Spinal cord (tissue), 10 donors: ENCODE measurements around the gene TOPAZ1. TPM values are rescaled to one million over a fixed set of nuclear protein-coding genes. Genes with fewer than 3 reads are reported as not detected.

ENCODE experiments used
- DNase-seq, 6 donors: peaks; one replicate each; pipeline versions ENCODE4 v3.0.0 to v3.0.0-alpha.2; 2013 to 2015; ENCODE audit warnings: low spot score in 6 of 6, low read depth in 4 of 6
- H3K27ac ChIP-seq: one replicate; pipeline ENCODE4 v1.5.1; 2013; ENCODE audit warnings: low read depth, low read length, control low read depth
- H3K27me3 ChIP-seq: one replicate; pipeline ENCODE4 v1.6.1; 2013; ENCODE audit warnings: low read length; ENCODE audit not compliant: control insufficient read depth, insufficient read depth
- H3K36me3 ChIP-seq: one replicate; pipeline ENCODE4 v1.6.1; 2013; ENCODE audit warnings: low read length; ENCODE audit not compliant: control insufficient read depth, insufficient read depth
- H3K4me1 ChIP-seq: one replicate; pipeline ENCODE4 v1.6.1; 2013; ENCODE audit warnings: low read length; ENCODE audit not compliant: control insufficient read depth, insufficient read depth
- H3K4me3 ChIP-seq: one replicate; pipeline ENCODE4 v1.5.1; 2013; ENCODE audit warnings: low read depth, low read length, control low read depth
- H3K9me3 ChIP-seq: one replicate; pipeline ENCODE4 v1.6.1; 2013; ENCODE audit warnings: low read length; ENCODE audit not compliant: control insufficient read depth, insufficient read depth
- WGBS: methylation state at CpG from one replicate; pipeline ENCODE4 v1.1.5; 2013; ENCODE audit warnings: missing lambda C conversion rate; ENCODE audit not compliant: insufficient coverage; 5-methylcytosine and 5-hydroxymethylcytosine counted together
- polyA plus RNA-seq, 2 donors: library from polyadenylated mRNA; unstranded; fragments of 120-200 nt; gene quantifications; one replicate each; pipeline ENCODE4 v1.2.1, GENCODE V29; 2013; ENCODE audit not compliant: insufficient read length in 2 of 2
- total RNA-seq, 2 donors: library from RNA; depleted of rRNA in 1 of 2; stranded (reverse); fragments of 120-200 nt in 1 of 2; fragments of >200 nt in 1 of 2; gene quantifications; one replicate each; pipeline versions ENCODE4 v1.2.3 to v1.2.4, GENCODE V29; 2013 to 2014
- donor health status: healthy.

The TOPAZ1 gene
- total and polyA plus RNA-seq, 4 donors, result under 0.01 to 0.03 TPM; not detected in 2

DNA sequence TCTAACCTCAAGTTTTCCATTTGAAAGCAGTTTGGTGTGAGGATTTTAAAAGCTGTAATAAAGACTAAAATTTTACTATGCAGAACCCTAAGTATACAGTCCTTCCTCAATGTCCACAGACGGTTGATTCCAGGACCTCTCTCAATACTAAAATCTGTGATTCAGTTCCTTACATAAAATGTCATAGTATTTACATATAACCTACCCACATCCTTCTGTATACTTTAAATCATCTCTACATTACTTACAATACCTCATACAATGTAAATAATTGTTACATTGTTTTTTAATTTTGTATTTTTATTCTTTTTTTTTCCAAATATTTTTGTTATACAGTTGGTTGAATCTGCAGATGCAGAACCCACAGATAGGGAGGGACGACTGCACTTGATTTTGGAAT, 2.8 kb upstream of the TOPAZ1 start:
- no peaks in the 10 kb centered on the region for H3K9me3 ChIP-seq
- DNase-seq, result no peak
- no peaks in the 10 kb centered on the region for H3K4me1 ChIP-seq
- no peak overlapping the region for H3K27ac ChIP-seq
- H3K4me3 ChIP-seq, result no peak overlapping the region
- no peaks in the 10 kb centered on the region for H3K36me3 ChIP-seq
- no CpG with 5 or more reads among the region's 2 CpGs for WGBS
- no peaks in the 10 kb centered on the region for H3K27me3 ChIP-seq

DNA sequence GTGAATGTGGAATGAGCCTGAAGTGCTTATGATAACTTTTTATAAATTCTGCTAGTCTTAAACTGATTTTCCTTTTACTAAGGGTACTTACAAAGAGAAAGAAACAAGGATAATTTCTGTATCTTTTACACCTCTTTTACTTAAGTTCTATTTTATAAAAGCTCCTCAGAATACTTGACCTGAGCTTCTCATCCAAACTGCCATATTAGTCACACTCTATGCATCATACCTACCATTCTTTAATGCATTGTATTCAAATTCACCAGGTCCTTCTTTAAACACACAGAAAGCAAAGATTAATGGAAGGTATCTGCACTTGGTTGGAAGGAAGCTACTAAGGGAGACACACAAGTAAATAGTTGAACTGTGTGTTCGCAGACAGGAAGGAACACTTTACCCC, 1.6 kb upstream of the TOPAZ1 start:
- no peaks in the 10 kb centered on the region for H3K27me3 ChIP-seq
- H3K4me3 ChIP-seq, result no peak overlapping the region
- H3K27ac ChIP-seq, result no peak overlapping the region
- no peak for DNase-seq
- WGBS, result no CpG with 5 or more reads among the region's 1 CpG
- no peaks in the 10 kb centered on the region for H3K9me3 ChIP-seq
- no peaks in the 10 kb centered on the region for H3K4me1 ChIP-seq
- H3K36me3 ChIP-seq, result no peaks in the 10 kb centered on the region

DNA sequence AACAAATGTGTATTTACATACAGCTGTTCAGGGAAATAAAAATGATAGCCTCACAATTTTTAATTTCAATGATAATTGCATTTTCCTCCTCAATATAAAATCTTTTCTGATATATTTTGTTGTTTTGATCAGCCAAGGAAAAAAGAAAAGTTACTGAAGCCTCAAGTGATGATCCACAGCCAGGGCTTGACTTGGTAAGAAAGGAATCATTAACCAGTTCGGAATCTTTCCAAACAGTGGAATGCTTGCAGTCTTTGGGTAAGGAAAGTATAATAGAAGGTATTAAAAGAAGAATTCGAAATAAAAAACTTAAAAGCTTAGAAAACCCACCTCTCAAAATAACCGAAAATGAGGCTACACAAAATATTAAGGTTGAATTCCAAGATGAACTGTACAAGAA, 1.0 kb downstream of the TOPAZ1 start:
- no peak overlapping the region for H3K4me3 ChIP-seq
- WGBS, result no CpG with 5 or more reads among the region's 3 CpGs
- H3K27ac ChIP-seq, result no peak overlapping the region
- DNase-seq, result no peak
- no peaks in the 10 kb centered on the region for H3K36me3 ChIP-seq
- no peaks in the 10 kb centered on the region for H3K4me1 ChIP-seq
- no peaks in the 10 kb centered on the region for H3K27me3 ChIP-seq
- no peaks in the 10 kb centered on the region for H3K9me3 ChIP-seq

DNA sequence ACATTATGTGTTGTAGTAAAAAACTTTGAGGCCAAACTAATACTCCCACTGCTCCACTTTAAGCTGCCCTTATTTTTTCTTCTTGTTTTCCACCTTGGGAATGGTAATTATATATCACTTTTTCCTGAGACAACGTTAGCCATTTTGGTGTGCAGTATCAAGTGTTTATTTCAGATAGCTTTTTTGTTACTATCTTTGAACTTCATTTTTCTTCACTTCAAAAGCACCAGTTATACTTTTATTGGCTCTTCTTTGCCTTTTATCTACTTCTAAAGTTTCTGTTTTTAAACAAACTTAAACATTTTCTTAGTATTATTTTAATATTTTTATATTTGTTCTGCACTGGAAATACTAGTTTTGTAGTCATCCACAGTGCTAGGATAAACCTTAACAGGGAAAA, 6.5 kb downstream of the TOPAZ1 start:
- no CpG with 5 or more reads among the region's 1 CpG for WGBS
- no peaks in the 10 kb centered on the region for H3K9me3 ChIP-seq
- H3K4me3 ChIP-seq, result no peak overlapping the region
- no peaks in the 10 kb centered on the region for H3K4me1 ChIP-seq
- H3K36me3 ChIP-seq, result no peaks in the 10 kb centered on the region
- no peak overlapping the region for H3K27ac ChIP-seq
- no peak for DNase-seq
- no peaks in the 10 kb centered on the region for H3K27me3 ChIP-seq

DNA sequence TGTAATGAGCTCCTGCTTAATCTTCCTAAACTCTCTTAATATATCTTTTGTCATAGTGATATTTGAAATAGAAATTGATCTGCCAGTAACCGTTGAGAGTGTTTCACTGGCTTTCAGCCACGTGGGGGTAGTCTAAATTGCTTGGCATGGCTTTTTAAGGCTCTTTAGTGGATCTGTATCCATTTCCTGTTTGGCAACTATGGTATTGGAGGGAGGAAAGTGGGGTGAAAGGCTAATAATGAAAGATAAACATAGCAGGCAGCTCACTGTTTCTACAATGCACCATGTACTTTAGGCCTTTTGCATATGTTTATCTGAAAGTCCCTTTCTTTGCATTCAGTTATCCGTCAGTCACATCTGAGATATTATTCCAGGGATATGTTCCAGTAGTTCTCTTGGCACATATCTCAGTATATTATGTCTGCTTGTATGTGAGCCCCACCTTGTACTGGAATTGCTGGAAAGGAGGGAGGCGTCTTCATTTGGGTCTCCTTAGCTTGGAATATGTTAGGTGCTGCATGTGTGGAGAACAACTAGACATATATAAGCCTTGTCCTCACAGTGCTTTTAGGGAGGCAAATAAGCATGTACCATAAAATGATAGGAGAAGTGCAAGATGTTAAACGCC, 10.8 kb downstream of the TOPAZ1 start:
- WGBS, result 60% methylated on average over 2 of the region's 5 CpGs
- Histone ChIP-seq H3K27me3 (no peaks in the 10 kb centered on the region), H3K4me1 (no peaks in the 10 kb centered on the region), H3K4me3 (no peak overlapping the region), H3K27ac (no peak overlapping the region), H3K36me3 (no peaks in the 10 kb centered on the region), H3K9me3 (no peaks in the 10 kb centered on the region)
- DNase-seq, result peak in 2 of 6 donors; percentile 4 to 43

DNA sequence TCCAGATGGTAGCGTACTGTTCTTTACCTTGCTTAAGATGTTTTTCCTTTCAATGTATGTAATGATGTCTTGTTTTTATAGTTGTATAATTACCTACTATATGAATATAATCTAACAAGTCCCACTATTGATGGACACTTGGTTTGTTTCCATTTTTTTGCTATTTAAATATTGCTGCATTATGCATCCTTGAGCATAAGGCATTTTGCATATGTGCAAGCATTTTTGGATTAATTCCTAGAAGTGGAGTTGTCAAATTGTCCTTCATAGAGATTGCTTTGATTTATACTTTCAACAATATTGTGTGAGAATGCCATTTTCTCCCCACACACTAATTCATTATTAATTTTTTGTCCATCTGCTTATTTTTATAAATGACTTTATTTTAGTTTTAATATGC, 17.7 kb downstream of the TOPAZ1 start:
- Histone ChIP-seq H3K27ac (no peak overlapping the region), H3K27me3 (no peaks in the 10 kb centered on the region), H3K4me3 (no peak overlapping the region), H3K4me1 (no peaks in the 10 kb centered on the region), H3K36me3 (no peaks in the 10 kb centered on the region), H3K9me3 (no peaks in the 10 kb centered on the region)
- DNase-seq, result peak in 1 of 6 donors; percentile 65
- WGBS, result no CpG with 5 or more reads among the region's 1 CpG

DNA sequence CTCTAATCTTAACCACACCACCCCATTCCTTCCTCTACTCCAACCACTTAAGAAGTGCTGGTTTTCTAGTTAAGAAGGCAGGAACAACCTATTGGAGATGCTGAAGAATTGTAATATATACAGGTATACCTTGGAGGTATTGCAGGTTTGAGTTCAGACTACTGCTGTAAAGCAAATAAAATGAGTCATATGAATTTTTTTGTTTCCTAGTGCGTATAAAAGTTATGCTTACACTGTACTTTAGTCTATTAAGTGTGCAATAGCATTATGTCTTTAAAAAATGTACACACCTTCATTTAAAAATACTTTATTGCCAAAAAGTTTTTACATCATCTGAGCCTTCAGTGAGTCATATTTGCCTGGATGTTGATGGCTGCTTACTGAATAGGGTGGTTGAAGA, 22.5 kb downstream of the TOPAZ1 start:
- Histone ChIP-seq H3K27ac (no peak overlapping the region), H3K4me1 (no peaks in the 10 kb centered on the region), H3K9me3 (no peaks in the 10 kb centered on the region), H3K36me3 (no peaks in the 10 kb centered on the region), H3K4me3 (no peak overlapping the region), H3K27me3 (no peaks in the 10 kb centered on the region)
- no CpG with 5 or more reads among the region's 1 CpG for WGBS
- DNase-seq, result no peak

DNA sequence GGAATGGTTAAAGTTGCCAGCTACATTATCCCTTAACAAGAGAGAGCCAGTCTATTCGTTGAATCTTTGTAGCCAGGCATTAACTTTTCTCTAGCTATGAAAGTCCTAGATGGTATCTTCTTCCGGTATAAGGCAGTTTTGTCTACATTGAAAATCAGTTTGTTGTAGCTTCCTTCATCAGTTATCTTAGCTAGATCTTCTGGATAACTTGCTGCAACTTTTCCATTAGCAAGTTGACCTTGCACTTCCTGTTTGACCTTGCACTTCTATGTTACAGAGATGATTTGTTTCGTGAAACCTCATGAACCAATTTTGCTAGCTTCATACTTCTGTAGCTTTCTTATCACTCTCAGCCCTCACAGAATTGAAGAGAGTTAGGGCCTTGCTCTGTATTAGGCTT, 24.1 kb downstream of the TOPAZ1 start:
- Histone ChIP-seq H3K27ac (no peak overlapping the region), H3K36me3 (no peaks in the 10 kb centered on the region), H3K9me3 (no peaks in the 10 kb centered on the region), H3K4me3 (no peak overlapping the region), H3K4me1 (no peaks in the 10 kb centered on the region), H3K27me3 (no peaks in the 10 kb centered on the region)
- DNase-seq, result no peak
- WGBS, result 83% methylated on average over 1 of the region's 3 CpGs

DNA sequence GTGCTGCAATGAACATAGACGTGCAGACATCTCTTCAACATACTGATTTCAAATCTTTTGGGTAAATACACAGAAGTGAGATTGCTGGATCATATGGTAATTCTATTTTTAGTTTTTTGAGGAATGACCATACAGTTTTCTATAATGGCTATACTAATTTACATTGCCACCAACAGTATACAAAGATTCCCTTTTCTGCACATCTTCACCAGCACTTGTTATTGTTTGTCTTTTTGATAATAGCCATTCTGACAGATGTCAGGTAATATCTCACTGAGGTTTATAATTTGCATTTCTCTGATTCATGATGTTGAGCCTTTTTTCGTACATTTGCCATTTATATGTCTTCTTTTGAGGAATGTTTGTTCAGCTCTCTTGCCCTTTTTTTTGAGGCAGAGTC, 30.5 kb downstream of the TOPAZ1 start:
- Histone ChIP-seq H3K4me3 (no peak overlapping the region), H3K27ac (no peak overlapping the region), H3K27me3 (no peaks in the 10 kb centered on the region), H3K4me1 (no peaks in the 10 kb centered on the region), H3K36me3 (no peaks in the 10 kb centered on the region), H3K9me3 (no peaks in the 10 kb centered on the region)
- 86% methylated on average over 1 of the region's 2 CpGs for WGBS
- no peak for DNase-seq

DNA sequence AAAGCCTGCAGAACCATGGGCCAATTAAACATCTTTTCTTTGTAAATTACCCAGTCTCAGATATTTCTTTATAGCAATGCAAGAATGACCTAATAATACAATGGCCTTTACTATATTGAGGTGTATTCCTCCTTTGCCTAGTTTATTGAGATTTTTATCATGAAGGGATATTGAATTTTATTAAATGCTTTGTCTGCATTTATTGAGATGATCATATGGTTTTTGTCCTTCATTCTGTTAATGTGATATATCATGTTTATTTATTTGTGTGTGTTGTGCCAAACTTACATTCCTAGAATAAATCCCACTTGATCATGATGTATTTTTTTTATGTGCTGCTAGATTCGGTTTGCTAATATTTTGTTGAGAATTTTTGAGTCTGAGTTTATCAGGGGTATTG, 36.2 kb downstream of the TOPAZ1 start:
- Histone ChIP-seq H3K9me3 (no peaks in the 10 kb centered on the region), H3K4me1 (no peaks in the 10 kb centered on the region), H3K27ac (no peak overlapping the region), H3K36me3 (no peaks in the 10 kb centered on the region), H3K4me3 (no peak overlapping the region), H3K27me3 (no peaks in the 10 kb centered on the region)
- DNase-seq, result no peak
- WGBS, result no CpG with 5 or more reads among the region's 1 CpG
